ENCODE data around the gene PRRX1. TPM values are rescaled to one million over a fixed set of nuclear protein-coding genes. Genes with fewer than 3 reads are reported as not detected.

The PRRX1 gene
- total RNA-seq, 1 experiment from 2014 or later = 1.8 TPM

- intact Hi-C loops (cut with micrococcal nuclease; ENCODE audit: unreplicated experiment) = no loop called here
- BruUV-seq (replicated peaks) = no TSS peak
- peaks cover 6% of the 10 kb centered on the region for H3K36me3 Mint-ChIP-seq (ENCODE audit: insufficient read depth, unreplicated experiment)
- H3K27me3 Mint-ChIP-seq (ENCODE audit: unreplicated experiment) = no peaks in the 10 kb centered on the region
- CTCF ChIA-PET = no interaction called here
- DNase-seq = no peak
- H3K4me3 Mint-ChIP-seq (ENCODE audit: low read depth, unreplicated experiment) = no peak overlapping the region
- H3K9me3 Mint-ChIP-seq (ENCODE audit: low read depth, unreplicated experiment) = no peaks in the 10 kb centered on the region
- H3K4me1 Mint-ChIP-seq (ENCODE audit: low read depth, unreplicated experiment) = peaks cover 20% of the 10 kb centered on the region
- TF ChIP-seq, protein P1, sequence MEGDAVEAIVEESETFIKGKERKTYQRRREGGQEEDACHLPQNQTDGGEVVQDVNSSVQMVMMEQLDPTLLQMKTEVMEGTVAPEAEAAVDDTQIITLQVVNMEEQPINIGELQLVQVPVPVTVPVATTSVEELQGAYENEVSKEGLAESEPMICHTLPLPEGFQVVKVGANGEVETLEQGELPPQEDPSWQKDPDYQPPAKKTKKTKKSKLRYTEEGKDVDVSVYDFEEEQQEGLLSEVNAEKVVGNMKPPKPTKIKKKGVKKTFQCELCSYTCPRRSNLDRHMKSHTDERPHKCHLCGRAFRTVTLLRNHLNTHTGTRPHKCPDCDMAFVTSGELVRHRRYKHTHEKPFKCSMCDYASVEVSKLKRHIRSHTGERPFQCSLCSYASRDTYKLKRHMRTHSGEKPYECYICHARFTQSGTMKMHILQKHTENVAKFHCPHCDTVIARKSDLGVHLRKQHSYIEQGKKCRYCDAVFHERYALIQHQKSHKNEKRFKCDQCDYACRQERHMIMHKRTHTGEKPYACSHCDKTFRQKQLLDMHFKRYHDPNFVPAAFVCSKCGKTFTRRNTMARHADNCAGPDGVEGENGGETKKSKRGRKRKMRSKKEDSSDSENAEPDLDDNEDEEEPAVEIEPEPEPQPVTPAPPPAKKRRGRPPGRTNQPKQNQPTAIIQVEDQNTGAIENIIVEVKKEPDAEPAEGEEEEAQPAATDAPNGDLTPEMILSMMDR (IDR thresholded peaks at IDR 0.05; ENCODE audit: unreplicated experiment) = no peak
- H3K27ac Mint-ChIP-seq (ENCODE audit: unreplicated experiment) = peak overlapping the region; percentile 27
These were observed 29.1 kb downstream of the PRRX1 start for GRCh38 chr1:170692866-170693575.

DNA sequence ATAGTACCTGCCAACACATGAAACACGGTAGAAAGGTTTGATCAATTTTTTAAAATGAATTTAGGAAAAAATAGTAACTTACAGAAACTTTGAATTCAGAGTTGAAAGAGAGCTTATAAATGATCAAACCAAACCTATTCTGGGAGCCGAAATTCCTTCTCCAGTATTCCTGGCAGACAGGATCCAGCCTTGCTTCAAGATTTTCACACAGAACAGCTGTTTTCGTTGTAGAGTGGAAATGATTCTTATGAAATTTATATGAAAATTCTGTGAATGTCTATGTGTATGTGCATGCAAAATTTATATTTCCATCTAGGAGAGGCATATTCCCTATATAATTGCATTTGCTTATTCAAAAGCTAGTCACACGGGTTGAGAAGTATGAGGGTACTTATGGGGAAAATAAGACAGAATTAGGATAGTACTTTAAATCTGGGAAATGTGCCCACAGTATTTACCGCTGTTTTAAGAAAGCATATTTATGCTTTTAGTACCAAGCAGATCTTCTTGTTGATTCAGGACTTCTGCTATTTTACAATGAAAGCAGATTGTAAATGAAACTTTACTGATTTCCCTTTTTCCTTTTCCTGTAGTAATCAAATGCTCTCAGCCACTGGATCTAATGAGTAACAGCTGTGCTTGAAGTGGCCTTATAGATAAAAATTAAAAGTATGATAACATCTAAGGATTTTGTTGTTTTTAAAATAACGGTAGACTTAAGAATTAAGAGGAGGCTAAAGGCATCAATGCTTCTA is 30.4 kb downstream of the PRRX1 start:
- H3K36me3 Mint-ChIP-seq (ENCODE audit: insufficient read depth, unreplicated experiment) = peaks cover 6% of the 10 kb centered on the region
- no peak overlapping the region for H3K27ac Mint-ChIP-seq (ENCODE audit: unreplicated experiment)
- peaks cover 18% of the 10 kb centered on the region for H3K4me1 Mint-ChIP-seq (ENCODE audit: low read depth, unreplicated experiment)
- intact Hi-C loops (cut with micrococcal nuclease; ENCODE audit: unreplicated experiment) = no loop called here
- H3K27me3 Mint-ChIP-seq (ENCODE audit: unreplicated experiment) = no peaks in the 10 kb centered on the region
- DNase-seq = no peak
- H3K9me3 Mint-ChIP-seq (ENCODE audit: low read depth, unreplicated experiment) = no peaks in the 10 kb centered on the region
- TF ChIP-seq, protein P1 (IDR thresholded peaks at IDR 0.05; ENCODE audit: unreplicated experiment) = no peak
- no TSS peak for BruUV-seq (replicated peaks)
- CTCF ChIA-PET = no interaction called here
- H3K4me3 Mint-ChIP-seq (ENCODE audit: low read depth, unreplicated experiment) = no peak overlapping the region

GRCh38 chr1:170695955-170696590 is 32.1 kb downstream of the PRRX1 start:
- no TSS peak for BruUV-seq (replicated peaks)
- no peak for DNase-seq
- peaks cover 10% of the 10 kb centered on the region for H3K4me1 Mint-ChIP-seq (ENCODE audit: low read depth, unreplicated experiment)

GRCh38 chr1:170696591-170697290 is 32.8 kb downstream of the PRRX1 start:
- Mint-ChIP-seq H3K27ac (ENCODE audit: unreplicated experiment) (no peak overlapping the region), H3K36me3 (ENCODE audit: insufficient read depth, unreplicated experiment) (no peaks in the 10 kb centered on the region), H3K4me1 (ENCODE audit: low read depth, unreplicated experiment) (peaks cover 10% of the 10 kb centered on the region), H3K9me3 (ENCODE audit: low read depth, unreplicated experiment) (no peaks in the 10 kb centered on the region), H3K4me3 (ENCODE audit: low read depth, unreplicated experiment) (no peak overlapping the region), H3K27me3 (ENCODE audit: unreplicated experiment) (no peaks in the 10 kb centered on the region)
- no TSS peak for BruUV-seq (replicated peaks)
- TF ChIP-seq, protein P1 (IDR thresholded peaks at IDR 0.05; ENCODE audit: unreplicated experiment) = no peak
- DNase-seq = no peak
- CTCF ChIA-PET = interaction anchor here (0.6 kb wide), 1 partner anchor 1520 kb away, joined by 3 read pairs; no protein-coding TSS in a partner anchor
- intact Hi-C loops (cut with micrococcal nuclease; ENCODE audit: unreplicated experiment) = no loop called here

More at GRCh38 chr1:170695955-170696590, 32.1 kb downstream of the PRRX1 start:
- intact Hi-C loops (cut with micrococcal nuclease; ENCODE audit: unreplicated experiment) = no loop called here
- Mint-ChIP-seq H3K27me3 (ENCODE audit: unreplicated experiment) (no peaks in the 10 kb centered on the region), H3K4me3 (ENCODE audit: low read depth, unreplicated experiment) (no peak overlapping the region), H3K36me3 (ENCODE audit: insufficient read depth, unreplicated experiment) (no peaks in the 10 kb centered on the region), H3K9me3 (ENCODE audit: low read depth, unreplicated experiment) (no peaks in the 10 kb centered on the region), H3K27ac (ENCODE audit: unreplicated experiment) (no peak overlapping the region)
- CTCF ChIA-PET = interaction anchor here (0.6 kb wide), 1 partner anchor 1521 kb away, joined by 3 read pairs; no protein-coding TSS in a partner anchor
- TF ChIP-seq, protein P1 (IDR thresholded peaks at IDR 0.05; ENCODE audit: unreplicated experiment) = no peak
